Muscle layer of colon (tissue), 2 donors: ENCODE measurements around the gene MAML1.
"Not testable (repeated sequence)": the region's sequence is repeated elsewhere in the genome, so short reads cannot be mapped to it uniquely, and the experiment has no call there.

ENCODE experiments used
- H3K27ac ChIP-seq: one replicate; pipeline ENCODE4 v1.7.0; 2013; ENCODE audit warnings: low read depth, mild to moderate bottlenecking, low read length, moderate library complexity
- H3K27me3 ChIP-seq, 2 donors: one replicate each; pipeline ENCODE4 v1.7.0; 2013; ENCODE audit warnings: low read length in 2 of 2, mild to moderate bottlenecking in 2 of 2; ENCODE audit not compliant: insufficient read depth in 2 of 2, control insufficient read depth in 1 of 2
- H3K36me3 ChIP-seq: one replicate; pipeline ENCODE4 v1.7.0; 2013; ENCODE audit warnings: mild to moderate bottlenecking, low read length; ENCODE audit not compliant: insufficient read depth
- H3K4me1 ChIP-seq: one replicate; pipeline ENCODE4 v1.7.0; 2013; ENCODE audit warnings: mild to moderate bottlenecking, low read length; ENCODE audit not compliant: insufficient read depth
- H3K4me3 ChIP-seq, 2 donors: one replicate each; pipeline ENCODE4 v1.7.0; 2013; ENCODE audit warnings: low read length in 2 of 2, low read depth in 1 of 2, mild to moderate bottlenecking in 1 of 2, moderate library complexity in 1 of 2
- H3K9ac ChIP-seq: one replicate; pipeline ENCODE4 v1.7.0; 2013; ENCODE audit warnings: low read length
- H3K9me3 ChIP-seq: one replicate; pipeline ENCODE4 v1.7.0; 2013; ENCODE audit warnings: mild to moderate bottlenecking, low read length
- donor health status: abdominal sarcoma.
- donor health status: Adenocarcinoma of cecum.

Gene MAML1, protein sequence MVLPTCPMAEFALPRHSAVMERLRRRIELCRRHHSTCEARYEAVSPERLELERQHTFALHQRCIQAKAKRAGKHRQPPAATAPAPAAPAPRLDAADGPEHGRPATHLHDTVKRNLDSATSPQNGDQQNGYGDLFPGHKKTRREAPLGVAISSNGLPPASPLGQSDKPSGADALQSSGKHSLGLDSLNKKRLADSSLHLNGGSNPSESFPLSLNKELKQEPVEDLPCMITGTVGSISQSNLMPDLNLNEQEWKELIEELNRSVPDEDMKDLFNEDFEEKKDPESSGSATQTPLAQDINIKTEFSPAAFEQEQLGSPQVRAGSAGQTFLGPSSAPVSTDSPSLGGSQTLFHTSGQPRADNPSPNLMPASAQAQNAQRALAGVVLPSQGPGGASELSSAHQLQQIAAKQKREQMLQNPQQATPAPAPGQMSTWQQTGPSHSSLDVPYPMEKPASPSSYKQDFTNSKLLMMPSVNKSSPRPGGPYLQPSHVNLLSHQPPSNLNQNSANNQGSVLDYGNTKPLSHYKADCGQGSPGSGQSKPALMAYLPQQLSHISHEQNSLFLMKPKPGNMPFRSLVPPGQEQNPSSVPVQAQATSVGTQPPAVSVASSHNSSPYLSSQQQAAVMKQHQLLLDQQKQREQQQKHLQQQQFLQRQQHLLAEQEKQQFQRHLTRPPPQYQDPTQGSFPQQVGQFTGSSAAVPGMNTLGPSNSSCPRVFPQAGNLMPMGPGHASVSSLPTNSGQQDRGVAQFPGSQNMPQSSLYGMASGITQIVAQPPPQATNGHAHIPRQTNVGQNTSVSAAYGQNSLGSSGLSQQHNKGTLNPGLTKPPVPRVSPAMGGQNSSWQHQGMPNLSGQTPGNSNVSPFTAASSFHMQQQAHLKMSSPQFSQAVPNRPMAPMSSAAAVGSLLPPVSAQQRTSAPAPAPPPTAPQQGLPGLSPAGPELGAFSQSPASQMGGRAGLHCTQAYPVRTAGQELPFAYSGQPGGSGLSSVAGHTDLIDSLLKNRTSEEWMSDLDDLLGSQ

DNA sequence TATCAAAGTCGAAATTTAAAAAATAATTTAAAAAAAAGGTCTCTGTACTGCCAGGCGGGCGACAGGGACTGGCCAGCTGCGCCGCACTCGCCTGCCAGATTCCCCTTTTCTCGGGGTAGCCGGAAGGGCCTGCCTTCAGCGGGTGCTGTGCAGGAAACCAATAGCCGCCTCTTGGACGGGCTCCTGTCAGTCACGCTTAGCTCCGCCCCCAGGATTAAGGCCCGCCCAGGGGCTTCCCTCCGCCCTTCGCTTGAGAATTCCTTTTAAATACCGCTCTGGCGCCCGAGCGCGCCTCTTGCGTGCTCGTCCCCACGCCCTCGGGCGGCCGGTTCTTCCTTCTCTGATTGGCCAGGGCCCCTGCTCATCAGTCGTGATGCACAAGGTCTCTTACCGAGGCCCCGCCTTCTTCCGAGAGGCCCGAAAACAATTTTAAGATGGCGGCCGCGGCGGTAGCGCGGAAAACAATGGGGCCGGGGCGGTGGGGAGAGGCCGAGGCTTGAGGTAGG is at the start of gene MAML1:
MAML1 (plus strand) TSS at position 411 of the 506 bp plus-strand sequence. CDS start 291 bp downstream, outside the sequence.
- peak within 1 kb of the TSS; percentile 77 to 90 for H3K4me3 ChIP-seq
- H3K27me3 ChIP-seq, result no peaks in the 10 kb centered on the region
- peaks cover 30% of the 10 kb centered on the region for H3K4me1 ChIP-seq
- no peaks in the 10 kb centered on the region for H3K9me3 ChIP-seq
- peak within 1 kb of the TSS; percentile 75 for H3K9ac ChIP-seq
- peak within 1 kb of the TSS; percentile 83 for H3K27ac ChIP-seq
- H3K36me3 ChIP-seq, result peaks cover 34% of the 10 kb centered on the region

DNA sequence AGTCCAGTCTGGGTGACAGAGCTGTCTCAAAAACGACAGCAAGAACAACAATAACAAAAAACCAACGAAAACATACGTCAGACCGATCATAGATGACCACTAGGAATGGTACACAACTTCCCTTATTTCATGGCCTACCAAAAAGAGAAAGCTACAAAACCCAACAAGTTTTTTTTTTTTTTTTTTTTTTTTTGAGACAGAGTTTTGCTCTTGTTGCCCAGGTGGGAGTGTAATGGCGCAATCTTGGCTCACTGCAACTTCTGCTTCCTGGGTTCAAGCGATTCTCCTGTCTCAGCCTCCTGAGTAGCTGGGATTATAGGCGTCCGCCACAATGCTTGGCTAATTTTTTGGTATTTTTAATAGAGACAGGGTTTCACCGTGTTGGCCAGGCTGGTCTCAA is 43.4 kb upstream of the MAML1 start:
- not testable (repeated sequence) for H3K27ac ChIP-seq, H3K9me3 ChIP-seq, H3K9ac ChIP-seq, H3K36me3 ChIP-seq, H3K4me1 ChIP-seq, H3K4me3 ChIP-seq, H3K27me3 ChIP-seq

DNA sequence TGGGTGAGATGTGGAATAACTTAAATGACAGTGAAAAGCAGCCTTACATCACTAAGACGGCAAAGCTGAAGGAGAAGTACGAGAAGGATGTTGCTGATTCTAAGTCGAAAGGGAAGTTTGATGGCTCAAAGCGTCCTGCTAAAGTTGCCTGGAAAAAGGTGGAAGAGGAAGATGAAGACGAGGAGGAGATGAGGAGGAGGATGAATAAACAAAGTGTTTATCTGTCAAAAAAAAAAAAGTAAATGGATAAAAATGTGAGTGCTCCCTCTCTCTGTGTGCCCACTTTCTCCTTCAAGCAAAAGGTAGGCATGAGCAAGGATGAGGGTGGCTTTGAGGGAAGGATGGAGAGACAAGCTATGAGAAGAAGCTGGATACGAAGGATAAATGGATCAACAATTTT is 38.1 kb upstream of the MAML1 start:
- H3K27me3 ChIP-seq, result no peaks in the 10 kb centered on the region
- H3K9ac ChIP-seq, result no peak overlapping the region
- no peaks in the 10 kb centered on the region for H3K36me3 ChIP-seq
- H3K9me3 ChIP-seq, result no peaks in the 10 kb centered on the region
- peaks cover 11% of the 10 kb centered on the region for H3K4me1 ChIP-seq
- no peak overlapping the region for H3K27ac ChIP-seq
- no peak overlapping the region for H3K4me3 ChIP-seq

DNA sequence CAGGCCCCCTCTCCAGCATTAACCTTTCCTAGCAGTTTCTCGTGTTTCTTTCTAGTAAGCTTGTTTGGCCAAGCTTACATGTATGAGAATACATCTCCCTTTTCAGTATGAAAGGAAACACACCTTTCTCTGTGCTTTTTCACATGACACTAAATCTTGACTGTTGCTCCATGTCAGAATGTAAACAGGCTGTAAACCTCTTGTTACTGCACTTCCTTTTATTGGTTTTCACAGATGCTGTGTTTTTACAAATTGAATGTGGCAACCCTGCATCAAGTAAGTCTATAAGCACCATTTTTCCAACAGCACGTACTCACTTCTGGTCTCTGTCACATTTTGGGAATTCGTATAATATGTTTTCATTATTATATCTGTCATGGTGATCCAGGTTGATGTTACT is 36.0 kb upstream of the MAML1 start:
- H3K9me3 ChIP-seq, result no peaks in the 10 kb centered on the region
- H3K27ac ChIP-seq, result no peak overlapping the region
- H3K27me3 ChIP-seq, result no peaks in the 10 kb centered on the region
- no peaks in the 10 kb centered on the region for H3K36me3 ChIP-seq
- no peak overlapping the region for H3K9ac ChIP-seq
- H3K4me1 ChIP-seq, result peaks cover 21% of the 10 kb centered on the region
- no peak overlapping the region for H3K4me3 ChIP-seq

DNA sequence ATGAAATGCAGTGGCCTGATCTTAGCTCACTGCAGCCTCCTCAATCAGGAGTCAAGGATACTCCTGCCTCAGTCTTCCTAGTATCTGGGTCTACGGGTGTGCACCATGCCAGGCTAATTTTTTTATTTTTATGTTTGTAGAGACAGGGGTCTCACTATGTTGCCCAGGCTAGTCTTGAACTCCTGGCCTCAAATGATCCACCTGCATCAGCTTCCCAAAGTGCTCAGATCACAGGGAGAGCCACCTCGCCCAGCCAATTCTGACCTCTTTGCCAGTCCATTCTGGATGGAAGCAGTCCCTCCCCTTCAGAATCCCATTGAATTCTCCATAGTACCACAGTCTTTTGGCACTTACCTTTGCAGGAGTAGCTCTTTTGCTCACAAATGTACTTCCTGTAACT is 35.5 kb upstream of the MAML1 start:
- no peaks in the 10 kb centered on the region for H3K27me3 ChIP-seq
- no peaks in the 10 kb centered on the region for H3K9me3 ChIP-seq
- H3K9ac ChIP-seq, result no peak overlapping the region
- H3K27ac ChIP-seq, result no peak overlapping the region
- no peaks in the 10 kb centered on the region for H3K36me3 ChIP-seq
- H3K4me3 ChIP-seq, result no peak overlapping the region
- H3K4me1 ChIP-seq, result peaks cover 21% of the 10 kb centered on the region

DNA sequence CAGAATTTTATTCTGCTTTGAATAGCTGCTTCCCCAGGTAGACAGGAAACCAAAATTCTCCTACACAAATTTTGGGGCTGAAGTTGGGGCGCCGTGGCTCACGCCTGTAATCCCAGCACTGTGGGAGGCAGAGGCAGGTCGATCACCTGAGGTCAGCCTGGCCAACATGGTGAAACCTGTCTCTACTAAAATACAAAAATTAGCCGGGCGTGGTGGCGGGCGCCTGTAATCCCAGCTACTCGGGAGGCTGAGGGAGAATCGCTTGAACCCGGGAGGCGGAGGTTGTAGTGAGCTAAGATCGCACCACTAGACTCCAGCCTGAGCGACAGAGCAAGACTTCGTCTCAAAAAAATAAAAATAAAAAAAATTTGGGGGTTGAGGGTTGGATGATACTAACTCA is 35.1 kb upstream of the MAML1 start:
- H3K27me3 ChIP-seq, H3K36me3 ChIP-seq, H3K9me3 ChIP-seq: not testable (repeated sequence)
- Histone ChIP-seq H3K9ac (peak overlapping the region; percentile 76), H3K27ac (peak overlapping the region; percentile 72), H3K4me3 (peak overlapping the region in 1 of 2 donors; percentile 80), H3K4me1 (peaks cover 21% of the 10 kb centered on the region)

DNA sequence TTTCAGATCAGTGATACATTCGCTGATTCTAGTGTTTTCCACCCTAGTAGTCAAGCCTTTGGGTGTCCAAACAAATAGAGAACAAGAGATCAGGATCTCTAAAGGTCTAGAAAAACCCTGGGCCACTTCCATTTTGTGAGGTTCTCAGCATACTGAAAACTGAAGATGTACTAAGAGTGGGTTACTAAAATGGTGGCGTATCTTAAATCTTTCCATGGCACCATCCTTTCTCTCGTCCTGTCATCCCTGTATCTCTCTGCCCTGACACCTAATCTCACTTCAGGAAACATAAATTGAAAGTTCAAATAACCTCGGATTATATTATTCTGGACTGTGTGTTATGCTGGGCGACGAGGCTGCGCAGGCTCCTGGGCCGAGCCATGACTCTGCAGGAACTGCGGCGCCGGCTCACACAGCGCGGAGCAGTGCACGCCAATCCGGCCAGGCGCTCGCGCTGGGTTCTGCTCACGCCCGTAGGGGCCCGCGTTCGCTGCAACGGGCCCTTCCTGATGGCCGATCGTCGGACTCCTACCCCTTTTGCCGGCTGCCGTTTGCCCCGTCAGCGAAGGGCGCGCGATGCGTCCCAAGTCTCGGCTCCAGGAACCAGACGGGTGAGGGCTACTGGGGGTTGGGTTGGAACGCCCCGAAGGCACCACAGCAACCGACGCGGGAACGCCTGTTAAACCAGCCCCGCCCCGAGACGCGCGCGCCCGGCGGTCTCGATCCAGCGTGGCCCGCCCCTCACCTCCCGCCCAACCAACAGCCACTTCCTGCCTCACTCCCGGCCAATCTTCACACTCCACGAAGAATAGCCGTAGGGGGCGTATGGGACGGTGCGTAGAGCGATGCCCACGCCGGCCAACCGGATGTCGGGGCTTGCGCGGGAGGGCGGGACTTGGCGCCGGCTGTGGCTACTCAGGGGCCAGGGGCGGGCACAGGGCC is 34.4 kb upstream of the MAML1 start:
- Histone ChIP-seq H3K27me3 (no peaks in the 10 kb centered on the region), H3K4me1 (peaks cover 21% of the 10 kb centered on the region), H3K4me3 (peak overlapping the region; percentile 67 to 93), H3K9me3 (no peaks in the 10 kb centered on the region), H3K27ac (peak overlapping the region; percentile 89), H3K9ac (peak overlapping the region; percentile 76), H3K36me3 (no peaks in the 10 kb centered on the region)

DNA sequence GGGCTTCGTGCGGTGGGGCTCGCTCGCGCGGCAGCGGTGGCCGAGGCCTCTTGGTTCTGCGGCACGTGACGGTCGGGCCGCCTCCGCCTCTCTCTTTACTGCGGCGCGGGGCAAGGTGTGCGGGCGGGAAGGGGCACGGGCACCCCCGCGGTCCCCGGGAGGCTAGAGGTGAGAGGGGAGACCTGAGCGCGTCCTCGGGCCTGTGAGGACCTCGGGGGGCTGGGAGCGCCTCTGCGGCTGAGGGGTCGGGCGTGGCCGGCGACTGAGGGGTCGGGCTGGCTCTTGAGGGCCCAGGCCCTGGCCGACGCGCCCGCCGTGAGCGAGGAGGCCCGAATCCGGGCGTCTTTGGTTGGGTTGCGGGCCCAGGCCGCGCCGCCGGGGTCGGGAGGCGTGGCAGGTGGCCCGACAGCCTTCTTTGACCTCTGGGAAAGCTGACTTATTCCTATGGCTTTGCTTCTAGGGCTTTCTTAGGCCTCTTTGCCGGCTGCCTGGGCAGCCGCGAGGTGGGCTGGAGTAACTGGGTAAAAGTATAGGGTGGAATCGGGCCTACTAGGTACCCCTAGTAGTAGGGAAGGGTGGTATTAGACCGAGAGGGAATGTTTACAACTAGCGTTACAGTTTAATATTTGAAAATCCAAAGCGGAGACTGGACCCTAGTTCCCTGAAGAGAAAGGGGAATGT is 33.5 kb upstream of the MAML1 start, which contains the start of gene CANX:
CANX (plus strand) TSS at position 33 of the 681 bp plus-strand sequence. CDS start 6,715 bp downstream, outside the sequence.
- Histone ChIP-seq H3K27me3 (no peaks in the 10 kb centered on the region), H3K9ac (peak within 1 kb of the TSS; percentile 94), H3K4me1 (peaks cover 24% of the 10 kb centered on the region), H3K9me3 (no peaks in the 10 kb centered on the region), H3K36me3 (no peaks in the 10 kb centered on the region), H3K27ac (peak within 1 kb of the TSS; percentile 89), H3K4me3 (peak within 1 kb of the TSS; percentile 67 to 93)

DNA sequence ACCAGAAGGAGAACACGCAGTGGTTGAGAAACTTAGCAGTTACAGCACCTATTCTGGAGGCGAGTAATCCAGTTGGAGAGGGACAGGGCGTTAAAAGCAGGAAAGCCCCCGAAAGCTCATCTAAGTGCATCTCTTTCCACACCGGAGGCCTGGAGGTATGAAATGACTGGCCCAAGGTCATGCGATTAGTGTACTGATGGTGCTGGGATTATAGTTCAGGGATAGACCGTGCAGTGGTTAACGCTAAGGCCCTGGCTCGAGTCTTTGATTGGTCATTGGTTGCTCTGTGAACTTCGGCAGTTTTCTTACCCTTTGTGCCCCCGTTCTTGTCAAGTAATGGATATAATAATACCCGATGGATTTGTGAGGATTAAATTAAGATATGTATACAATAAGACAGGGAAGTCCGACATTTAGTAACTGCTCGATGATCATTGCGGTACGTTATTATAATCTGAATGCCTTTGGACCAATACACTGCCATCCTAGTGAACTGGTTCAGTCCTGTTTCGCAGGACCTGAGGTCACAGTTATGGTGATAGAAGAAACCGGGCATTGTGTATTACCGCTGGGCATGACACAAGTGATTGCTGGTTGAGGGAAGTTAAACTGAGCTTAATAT is 32.9 kb upstream of the MAML1 start:
- H3K27ac ChIP-seq, result peak overlapping the region; percentile 89
- peak overlapping the region; percentile 67 to 93 for H3K4me3 ChIP-seq
- no peaks in the 10 kb centered on the region for H3K36me3 ChIP-seq
- H3K27me3 ChIP-seq, result no peaks in the 10 kb centered on the region
- peak overlapping the region; percentile 94 for H3K9ac ChIP-seq
- H3K9me3 ChIP-seq, result no peaks in the 10 kb centered on the region
- peaks cover 24% of the 10 kb centered on the region for H3K4me1 ChIP-seq

DNA sequence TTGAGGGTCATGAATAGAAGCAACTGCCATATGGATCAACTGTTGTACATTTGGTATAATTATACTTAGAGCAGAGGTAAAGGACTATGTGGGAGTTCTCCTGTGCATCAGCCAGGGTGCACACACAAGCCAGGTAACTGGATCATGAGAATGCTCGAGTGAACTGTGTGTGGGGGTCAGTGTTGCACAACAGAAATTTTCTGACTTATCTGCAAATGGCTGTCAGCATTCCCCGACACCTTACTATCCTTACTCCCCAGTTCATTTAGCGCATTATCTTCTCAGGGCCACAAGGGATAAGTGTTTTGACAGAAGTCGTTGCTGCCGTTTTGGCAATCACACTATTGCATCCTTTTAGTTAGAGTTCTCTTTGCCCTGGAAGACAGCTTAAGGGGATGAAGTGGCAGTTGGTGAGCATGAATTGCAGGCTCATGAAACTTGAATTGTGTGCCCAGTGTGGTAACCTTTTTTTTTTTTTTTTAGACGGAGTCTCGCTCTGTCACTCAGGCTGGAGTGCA is 32.2 kb upstream of the MAML1 start:
- H3K4me3 ChIP-seq, result no peak overlapping the region
- H3K27me3 ChIP-seq, result no peaks in the 10 kb centered on the region
- no peak overlapping the region for H3K9ac ChIP-seq
- H3K36me3 ChIP-seq, result no peaks in the 10 kb centered on the region
- no peaks in the 10 kb centered on the region for H3K9me3 ChIP-seq
- H3K27ac ChIP-seq, result no peak overlapping the region
- peaks cover 24% of the 10 kb centered on the region for H3K4me1 ChIP-seq
